Measurements from ENCODE around the gene DAO. TPM values are rescaled to one million over a fixed set of nuclear protein-coding genes. Genes with fewer than 3 reads are reported as not detected.

Gene DAO
- not detected for total RNA-seq

DNA sequence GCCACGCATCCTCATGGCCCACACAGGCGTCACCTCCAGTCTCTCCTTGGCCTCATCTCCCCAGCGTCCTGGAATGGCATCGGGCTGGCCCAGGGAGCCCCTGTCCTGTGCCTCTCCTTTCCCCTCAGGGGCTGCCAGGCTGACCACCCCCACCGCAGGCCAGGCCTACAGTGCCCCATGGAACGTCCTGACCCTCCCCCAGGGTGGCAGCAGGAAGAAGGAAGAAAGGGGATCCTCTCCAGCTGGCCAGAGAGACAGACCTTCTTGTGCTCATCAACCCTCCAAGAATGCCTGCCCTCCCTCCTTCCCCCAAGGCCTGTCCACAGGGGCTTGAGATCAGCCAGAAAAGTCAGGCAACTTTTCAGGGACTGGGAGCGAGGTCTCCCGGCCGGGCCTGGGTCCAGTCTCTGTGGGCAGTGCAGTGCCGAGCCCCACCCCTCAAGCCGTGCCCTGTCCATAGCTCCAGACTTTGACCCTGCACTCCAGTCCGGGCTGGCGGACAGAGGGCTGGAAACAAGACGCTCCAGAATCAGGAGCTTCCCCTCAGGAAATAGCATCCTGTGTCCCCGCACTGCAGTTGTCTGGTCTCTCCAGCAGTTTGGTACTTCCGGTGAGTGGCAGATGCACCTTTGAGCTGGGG, at the start of gene DAO:
Gene DAO (plus strand): TSS at position 478 of the 640 bp plus-strand sequence. CDS start 4,915 bp downstream, outside the sequence.
- Histone ChIP-seq H3K27ac (no peak within 1 kb of the TSS), H3K4me3 (no peak within 1 kb of the TSS), H3K27me3 (no peaks in the 10 kb centered on the region), H3K9me3 (no peaks in the 10 kb centered on the region), H3K4me1 (peaks cover 0 to 10% (median 0%) of the 10 kb centered on the region in 4 donors), H3K36me3 (no peaks in the 10 kb centered on the region)
- WGBS, 2 donors: 36 to 44% methylated on average over 14 to 16 of the region's 16 CpGs
- TF ChIP-seq POLR2A (IDR thresholded peaks at IDR 0.05): no peak
- no peak for TF ChIP-seq EP300 (IDR thresholded peaks at IDR 0.05)
- TF ChIP-seq, protein P1, sequence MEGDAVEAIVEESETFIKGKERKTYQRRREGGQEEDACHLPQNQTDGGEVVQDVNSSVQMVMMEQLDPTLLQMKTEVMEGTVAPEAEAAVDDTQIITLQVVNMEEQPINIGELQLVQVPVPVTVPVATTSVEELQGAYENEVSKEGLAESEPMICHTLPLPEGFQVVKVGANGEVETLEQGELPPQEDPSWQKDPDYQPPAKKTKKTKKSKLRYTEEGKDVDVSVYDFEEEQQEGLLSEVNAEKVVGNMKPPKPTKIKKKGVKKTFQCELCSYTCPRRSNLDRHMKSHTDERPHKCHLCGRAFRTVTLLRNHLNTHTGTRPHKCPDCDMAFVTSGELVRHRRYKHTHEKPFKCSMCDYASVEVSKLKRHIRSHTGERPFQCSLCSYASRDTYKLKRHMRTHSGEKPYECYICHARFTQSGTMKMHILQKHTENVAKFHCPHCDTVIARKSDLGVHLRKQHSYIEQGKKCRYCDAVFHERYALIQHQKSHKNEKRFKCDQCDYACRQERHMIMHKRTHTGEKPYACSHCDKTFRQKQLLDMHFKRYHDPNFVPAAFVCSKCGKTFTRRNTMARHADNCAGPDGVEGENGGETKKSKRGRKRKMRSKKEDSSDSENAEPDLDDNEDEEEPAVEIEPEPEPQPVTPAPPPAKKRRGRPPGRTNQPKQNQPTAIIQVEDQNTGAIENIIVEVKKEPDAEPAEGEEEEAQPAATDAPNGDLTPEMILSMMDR (IDR thresholded peaks at IDR 0.05): no peak
- no peak for DNase-seq (ENCODE audit: low spot score in 2 of 2)

- peaks cover 0 to 5% (median 0%) of the 10 kb centered on the region in 3 donors for H3K36me3 ChIP-seq
- H3K4me1 ChIP-seq: peaks cover 10 to 98% (median 65%) of the 10 kb centered on the region in 4 donors
- DNase-seq (ENCODE audit: low spot score in 2 of 2): no peak
- H3K9me3 ChIP-seq: no peaks in the 10 kb centered on the region
- no peaks in the 10 kb centered on the region for H3K27me3 ChIP-seq
- H3K4me3 ChIP-seq: no peak overlapping the region
- WGBS, 2 donors: 74 to 87% methylated on average over 11 of the region's 11 CpGs
- H3K27ac ChIP-seq: peak overlapping the region; percentile 70 to 90 (median 80)
- no peak for TF ChIP-seq POLR2A (IDR thresholded peaks at IDR 0.05)
- no peak for TF ChIP-seq EP300 (IDR thresholded peaks at IDR 0.05)
- TF ChIP-seq, protein P1 (IDR thresholded peaks at IDR 0.05): no peak
Observed at GRCh38 chr12:108831309-108831991, 48.4 kb upstream of the DAO start.

DNA sequence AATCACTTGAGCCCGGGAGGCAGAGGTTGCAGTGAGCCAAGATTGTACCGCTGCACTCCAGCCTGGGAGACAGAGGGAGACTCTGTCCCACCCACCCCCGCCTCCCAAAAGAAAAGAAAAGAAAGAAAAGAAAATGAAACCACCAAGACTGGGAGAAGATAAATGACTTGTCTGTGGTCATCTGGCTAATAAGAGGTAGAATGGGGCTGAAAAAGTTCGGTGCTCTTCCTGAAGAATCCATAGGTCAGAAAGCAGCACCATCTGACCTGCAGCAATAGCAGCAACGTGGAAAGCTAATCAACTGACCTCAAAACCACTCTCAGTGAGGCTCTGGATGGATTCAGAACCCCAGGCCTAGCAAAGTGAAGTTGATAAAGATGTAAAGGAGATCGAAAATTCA, 47.7 kb upstream of the DAO start:
- Histone ChIP-seq H3K36me3 (peaks cover 0 to 5% (median 0%) of the 10 kb centered on the region in 3 donors), H3K9me3 (no peaks in the 10 kb centered on the region), H3K27ac (peak overlapping the region; percentile 70 to 90 (median 80)), H3K4me1 (peaks cover 10 to 98% (median 61%) of the 10 kb centered on the region in 4 donors), H3K27me3 (no peaks in the 10 kb centered on the region), H3K4me3 (no peak overlapping the region)
- no peak for DNase-seq (ENCODE audit: low spot score in 2 of 2)
- TF ChIP-seq EP300 (IDR thresholded peaks at IDR 0.05) (no peak), POLR2A (IDR thresholded peaks at IDR 0.05) (no peak)
- TF ChIP-seq, protein P1 (IDR thresholded peaks at IDR 0.05): no peak
- 44 to 50% methylated on average over 6 of the region's 6 CpGs for WGBS, 2 donors

GRCh38 chr12:108832730-108833354, 47.0 kb upstream of the DAO start:
- Histone ChIP-seq H3K4me3 (peak overlapping the region in 3 of 4 donors; percentile 0 to 28 (median 13)), H3K27me3 (no peaks in the 10 kb centered on the region), H3K9me3 (no peaks in the 10 kb centered on the region), H3K27ac (peak overlapping the region; percentile 70 to 90 (median 80)), H3K4me1 (peaks cover 10 to 98% (median 61%) of the 10 kb centered on the region in 4 donors), H3K36me3 (peaks cover 0 to 5% (median 0%) of the 10 kb centered on the region in 3 donors)
- TF ChIP-seq, protein P1 (IDR thresholded peaks at IDR 0.05): peak in 1 of 5 experiments; percentile 16
- TF ChIP-seq POLR2A (IDR thresholded peaks at IDR 0.05) (no peak), EP300 (IDR thresholded peaks at IDR 0.05) (peak in 1 of 2 donors; percentile 61)
- 10 to 29% methylated on average over 10 of the region's 10 CpGs for WGBS, 2 donors
- DNase-seq (ENCODE audit: low spot score in 2 of 2): no peak
